ENCODE measurements around the gene KLHL17. TPM values are rescaled to one million over a fixed set of nuclear protein-coding genes. Genes with fewer than 3 reads are reported as not detected.

KLHL17 gene
- total RNA-seq, 1 experiment from 2014 or later, result 66.9 TPM

DNA sequence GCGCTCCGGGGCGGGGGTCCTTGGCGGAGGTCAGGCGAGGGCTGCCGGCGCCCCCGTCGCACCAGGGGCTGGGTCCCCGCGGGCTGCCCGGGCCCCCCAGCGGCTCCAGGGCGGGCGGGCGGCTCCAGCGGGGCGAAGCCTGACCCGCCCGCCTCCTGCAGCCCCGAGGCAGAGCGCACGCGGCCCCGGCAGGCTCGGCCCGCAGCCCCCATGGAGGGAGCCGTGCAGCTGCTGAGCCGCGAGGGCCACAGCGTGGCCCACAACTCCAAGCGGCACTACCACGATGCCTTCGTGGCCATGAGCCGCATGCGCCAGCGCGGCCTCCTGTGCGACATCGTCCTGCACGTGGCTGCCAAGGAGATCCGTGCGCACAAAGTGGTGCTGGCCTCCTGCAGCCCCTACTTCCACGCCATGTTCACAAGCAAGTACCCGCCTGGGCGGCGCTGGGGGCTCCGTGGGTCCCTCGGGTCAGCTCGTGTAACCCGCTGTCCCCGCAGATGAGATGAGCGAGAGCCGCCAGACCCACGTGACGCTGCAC lies 817 bp downstream of the KLHL17 start (continued):
- TF ChIP-seq PRDM15 (CRISPR knock-in tag; IDR thresholded peaks at IDR 0.05) (no peak), HMGXB4 (CRISPR knock-in tag; IDR thresholded peaks at IDR 0.05) (0 out of 2 replicates have a peak, but pooled peaks have one; percentile 14), E2F4 (CRISPR knock-in tag; IDR thresholded peaks at IDR 0.05; ENCODE audit: borderline replicate concordance, low read depth) (no peak), SP1 (CRISPR knock-in tag; conservative IDR thresholded peaks at IDR 0.05) (no peak), ZNF263 (CRISPR knock-in tag; IDR thresholded peaks at IDR 0.05; ENCODE audit: low read depth) (no peak), NR2C2 (CRISPR knock-in tag; IDR thresholded peaks at IDR 0.05) (0 out of 2 replicates have a peak, but pooled peaks have one; percentile 67), CDX4 (CRISPR knock-in tag; IDR thresholded peaks at IDR 0.05; ENCODE audit: borderline replicate concordance) (no peak), HMGA2 (CRISPR knock-in tag; IDR thresholded peaks at IDR 0.05) (no peak), NR1H2 (CRISPR knock-in tag; IDR thresholded peaks at IDR 0.05) (no peak)
- TF ChIP-seq, protein P1, sequence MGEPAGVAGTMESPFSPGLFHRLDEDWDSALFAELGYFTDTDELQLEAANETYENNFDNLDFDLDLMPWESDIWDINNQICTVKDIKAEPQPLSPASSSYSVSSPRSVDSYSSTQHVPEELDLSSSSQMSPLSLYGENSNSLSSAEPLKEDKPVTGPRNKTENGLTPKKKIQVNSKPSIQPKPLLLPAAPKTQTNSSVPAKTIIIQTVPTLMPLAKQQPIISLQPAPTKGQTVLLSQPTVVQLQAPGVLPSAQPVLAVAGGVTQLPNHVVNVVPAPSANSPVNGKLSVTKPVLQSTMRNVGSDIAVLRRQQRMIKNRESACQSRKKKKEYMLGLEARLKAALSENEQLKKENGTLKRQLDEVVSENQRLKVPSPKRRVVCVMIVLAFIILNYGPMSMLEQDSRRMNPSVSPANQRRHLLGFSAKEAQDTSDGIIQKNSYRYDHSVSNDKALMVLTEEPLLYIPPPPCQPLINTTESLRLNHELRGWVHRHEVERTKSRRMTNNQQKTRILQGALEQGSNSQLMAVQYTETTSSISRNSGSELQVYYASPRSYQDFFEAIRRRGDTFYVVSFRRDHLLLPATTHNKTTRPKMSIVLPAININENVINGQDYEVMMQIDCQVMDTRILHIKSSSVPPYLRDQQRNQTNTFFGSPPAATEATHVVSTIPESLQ (CRISPR knock-in tag; IDR thresholded peaks at IDR 0.05), result no peak
- TF ChIP-seq, protein P2, sequence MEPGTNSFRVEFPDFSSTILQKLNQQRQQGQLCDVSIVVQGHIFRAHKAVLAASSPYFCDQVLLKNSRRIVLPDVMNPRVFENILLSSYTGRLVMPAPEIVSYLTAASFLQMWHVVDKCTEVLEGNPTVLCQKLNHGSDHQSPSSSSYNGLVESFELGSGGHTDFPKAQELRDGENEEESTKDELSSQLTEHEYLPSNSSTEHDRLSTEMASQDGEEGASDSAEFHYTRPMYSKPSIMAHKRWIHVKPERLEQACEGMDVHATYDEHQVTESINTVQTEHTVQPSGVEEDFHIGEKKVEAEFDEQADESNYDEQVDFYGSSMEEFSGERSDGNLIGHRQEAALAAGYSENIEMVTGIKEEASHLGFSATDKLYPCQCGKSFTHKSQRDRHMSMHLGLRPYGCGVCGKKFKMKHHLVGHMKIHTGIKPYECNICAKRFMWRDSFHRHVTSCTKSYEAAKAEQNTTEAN (CRISPR knock-in tag; IDR thresholded peaks at IDR 0.05), result no peak
- TF ChIP-seq, protein P3, sequence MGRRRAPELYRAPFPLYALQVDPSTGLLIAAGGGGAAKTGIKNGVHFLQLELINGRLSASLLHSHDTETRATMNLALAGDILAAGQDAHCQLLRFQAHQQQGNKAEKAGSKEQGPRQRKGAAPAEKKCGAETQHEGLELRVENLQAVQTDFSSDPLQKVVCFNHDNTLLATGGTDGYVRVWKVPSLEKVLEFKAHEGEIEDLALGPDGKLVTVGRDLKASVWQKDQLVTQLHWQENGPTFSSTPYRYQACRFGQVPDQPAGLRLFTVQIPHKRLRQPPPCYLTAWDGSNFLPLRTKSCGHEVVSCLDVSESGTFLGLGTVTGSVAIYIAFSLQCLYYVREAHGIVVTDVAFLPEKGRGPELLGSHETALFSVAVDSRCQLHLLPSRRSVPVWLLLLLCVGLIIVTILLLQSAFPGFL (CRISPR knock-in tag; IDR thresholded peaks at IDR 0.05; ENCODE audit: borderline replicate concordance), result no peak
- TF ChIP-seq, protein P4, sequence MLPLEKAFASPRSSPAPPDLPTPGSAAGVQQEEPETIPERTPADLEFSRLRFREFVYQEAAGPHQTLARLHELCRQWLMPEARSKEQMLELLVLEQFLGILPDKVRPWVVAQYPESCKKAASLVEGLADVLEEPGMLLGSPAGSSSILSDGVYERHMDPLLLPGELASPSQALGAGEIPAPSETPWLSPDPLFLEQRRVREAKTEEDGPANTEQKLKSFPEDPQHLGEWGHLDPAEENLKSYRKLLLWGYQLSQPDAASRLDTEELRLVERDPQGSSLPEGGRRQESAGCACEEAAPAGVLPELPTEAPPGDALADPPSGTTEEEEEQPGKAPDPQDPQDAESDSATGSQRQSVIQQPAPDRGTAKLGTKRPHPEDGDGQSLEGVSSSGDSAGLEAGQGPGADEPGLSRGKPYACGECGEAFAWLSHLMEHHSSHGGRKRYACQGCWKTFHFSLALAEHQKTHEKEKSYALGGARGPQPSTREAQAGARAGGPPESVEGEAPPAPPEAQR (CRISPR knock-in tag; IDR thresholded peaks at IDR 0.05), result no peak
- TF ChIP-seq, protein P5, sequence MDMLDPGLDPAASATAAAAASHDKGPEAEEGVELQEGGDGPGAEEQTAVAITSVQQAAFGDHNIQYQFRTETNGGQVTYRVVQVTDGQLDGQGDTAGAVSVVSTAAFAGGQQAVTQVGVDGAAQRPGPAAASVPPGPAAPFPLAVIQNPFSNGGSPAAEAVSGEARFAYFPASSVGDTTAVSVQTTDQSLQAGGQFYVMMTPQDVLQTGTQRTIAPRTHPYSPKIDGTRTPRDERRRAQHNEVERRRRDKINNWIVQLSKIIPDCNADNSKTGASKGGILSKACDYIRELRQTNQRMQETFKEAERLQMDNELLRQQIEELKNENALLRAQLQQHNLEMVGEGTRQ (CRISPR knock-in tag; IDR thresholded peaks at IDR 0.05), result no peak
